Measurements from ENCODE around the gene GLI3. TPM values are rescaled to one million over a fixed set of nuclear protein-coding genes. Genes with fewer than 3 reads are reported as not detected.

GLI3 gene
- total RNA-seq, 4 donors from 2014 or later, result 3.0 to 9.0 (median 4.2) TPM

GRCh38 chr7:42254217-42254616 lies 17.2 kb upstream of the GLI3 start:
- intact Hi-C loops (cut with DNase I), result no loop called here
- no peak for TF ChIP-seq POLR2A (IDR thresholded peaks at IDR 0.05)
- TF ChIP-seq CTCF (IDR thresholded peaks at IDR 0.05), result no peak
- no peak overlapping the region for H3K27ac ChIP-seq
- peaks cover 0 to 3% (median 0%) of the 10 kb centered on the region in 4 donors for H3K27me3 ChIP-seq
- no peak for DNase-seq
- no peaks in the 10 kb centered on the region for H3K4me1 ChIP-seq
- 80 to 82% methylated on average over 5 of the region's 5 CpGs for WGBS, 2 donors
- no peak overlapping the region for H3K4me3 ChIP-seq
- no peaks in the 10 kb centered on the region for H3K9me3 ChIP-seq
- H3K36me3 ChIP-seq, result no peaks in the 10 kb centered on the region

DNA sequence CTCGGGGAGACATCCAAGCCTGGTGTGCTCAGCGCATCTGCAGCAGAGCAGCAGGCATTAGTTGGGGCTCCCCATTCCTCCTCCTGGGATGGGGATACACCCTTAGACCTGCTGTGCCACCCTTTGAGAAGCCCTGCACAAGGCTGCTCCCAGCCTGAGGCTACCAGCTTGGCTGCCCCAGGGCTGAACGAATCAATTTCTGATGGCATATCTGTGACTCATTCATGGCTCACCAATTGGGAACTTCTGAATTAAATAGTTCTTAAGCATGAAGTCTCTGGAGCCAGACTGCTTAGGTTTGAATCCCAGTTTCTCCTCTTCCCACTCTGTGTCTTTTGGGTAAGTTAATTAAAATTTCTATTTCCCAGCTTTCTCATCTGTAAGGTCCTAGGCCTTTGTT lies 16.3 kb upstream of the GLI3 start:
- Histone ChIP-seq H3K4me1 (no peaks in the 10 kb centered on the region), H3K27me3 (peaks cover 0 to 3% (median 0%) of the 10 kb centered on the region in 4 donors), H3K27ac (no peak overlapping the region), H3K9me3 (no peaks in the 10 kb centered on the region), H3K4me3 (no peak overlapping the region), H3K36me3 (no peaks in the 10 kb centered on the region)
- TF ChIP-seq POLR2A (IDR thresholded peaks at IDR 0.05) (no peak), CTCF (IDR thresholded peaks at IDR 0.05) (no peak)
- DNase-seq, result no peak
- intact Hi-C loops (cut with DNase I), result no loop called here
- WGBS, 2 donors, result 68 to 90% methylated on average over 2 to 3 of the region's 3 CpGs

DNA sequence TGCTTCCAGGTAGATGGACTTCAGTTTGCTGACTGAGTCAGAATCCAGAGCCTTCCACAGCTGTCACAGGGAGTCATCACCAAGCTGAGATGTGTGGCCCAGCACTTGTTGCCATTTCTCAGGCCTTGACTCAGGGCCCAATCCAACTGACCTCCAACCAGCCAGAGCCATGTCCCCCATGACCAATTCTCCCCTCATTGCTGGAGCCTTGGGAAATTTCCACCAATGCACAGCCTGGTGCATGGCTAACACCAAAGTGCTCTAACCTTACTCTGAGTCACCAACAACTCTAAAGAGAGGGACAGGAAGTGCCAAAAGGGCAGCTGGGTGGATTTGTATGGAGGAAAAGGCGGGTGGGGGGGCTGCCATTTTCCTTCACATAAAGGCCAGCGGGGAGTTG lies 13.4 kb upstream of the GLI3 start:
- intact Hi-C loops (cut with DNase I), result no loop called here
- WGBS, 2 donors, result 77 to 96% methylated on average over 2 of the region's 2 CpGs
- no peaks in the 10 kb centered on the region for H3K9me3 ChIP-seq

GRCh38 chr7:42248579-42248978 lies 11.6 kb upstream of the GLI3 start:
- H3K27me3 ChIP-seq, result peaks cover 0 to 3% (median 0%) of the 10 kb centered on the region in 4 donors
- no peaks in the 10 kb centered on the region for H3K9me3 ChIP-seq
- no peak overlapping the region for H3K4me3 ChIP-seq
- intact Hi-C loops (cut with DNase I), result no loop called here
- TF ChIP-seq POLR2A (IDR thresholded peaks at IDR 0.05) (no peak), CTCF (IDR thresholded peaks at IDR 0.05) (no peak)
- 76 to 94% methylated on average over 1 of the region's 1 CpG for WGBS, 2 donors
- no peak for DNase-seq
- no peaks in the 10 kb centered on the region for H3K4me1 ChIP-seq
- no peaks in the 10 kb centered on the region for H3K36me3 ChIP-seq
- H3K27ac ChIP-seq, result no peak overlapping the region

More for the DNA sequence above, 13.4 kb upstream of the GLI3 start:
- Histone ChIP-seq H3K4me3 (no peak overlapping the region), H3K27me3 (peaks cover 0 to 3% (median 0%) of the 10 kb centered on the region in 4 donors), H3K4me1 (no peaks in the 10 kb centered on the region), H3K36me3 (no peaks in the 10 kb centered on the region), H3K27ac (no peak overlapping the region)
- TF ChIP-seq CTCF (IDR thresholded peaks at IDR 0.05), result no peak
- no peak for TF ChIP-seq POLR2A (IDR thresholded peaks at IDR 0.05)
- no peak for DNase-seq

DNA sequence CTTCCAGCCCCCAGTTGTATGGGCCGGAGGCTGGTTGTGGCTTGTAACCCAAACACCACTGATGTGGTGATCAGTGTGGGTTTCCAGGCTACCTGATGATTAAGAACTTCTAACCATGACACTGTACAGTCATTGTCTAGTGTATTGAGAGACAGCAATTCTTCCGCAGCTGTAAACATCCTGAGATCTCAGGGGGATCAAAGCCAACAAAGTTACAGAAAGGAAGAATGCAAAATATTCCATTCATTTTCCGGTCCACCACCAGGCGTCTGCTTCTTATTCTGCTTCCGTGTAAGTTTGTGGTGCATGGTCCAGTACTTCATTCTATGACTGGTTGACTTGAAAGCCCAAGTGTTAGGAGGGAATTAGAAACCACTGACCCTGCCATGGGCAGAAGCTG lies 10.3 kb upstream of the GLI3 start:
- Histone ChIP-seq H3K27ac (no peak overlapping the region), H3K4me1 (no peaks in the 10 kb centered on the region), H3K9me3 (no peaks in the 10 kb centered on the region), H3K4me3 (no peak overlapping the region), H3K27me3 (peaks cover 0 to 16% (median 0%) of the 10 kb centered on the region in 4 donors), H3K36me3 (no peaks in the 10 kb centered on the region)
- intact Hi-C loops (cut with DNase I), result no loop called here
- WGBS, 2 donors, result 75 to 81% methylated on average over 5 of the region's 5 CpGs
- TF ChIP-seq POLR2A (IDR thresholded peaks at IDR 0.05) (no peak), CTCF (IDR thresholded peaks at IDR 0.05) (no peak)
- no peak for DNase-seq
